MM.1S (cell line): ENCODE results near the gene PATJ.
"Not testable (repeated sequence)": the region's sequence is repeated elsewhere in the genome, so short reads cannot be mapped to it uniquely, and the experiment has no call there.

ENCODE experiments used
- DNase-seq: peaks from one replicate; pipeline ENCODE4 v3.0.0-alpha.2; 2015
- H2AFZ ChIP-seq: fragments of 300-600 bp; sonication (generic); 2 replicates; pipeline ENCODE4 v1.6.0; 2016; ENCODE audit warnings: antibody characterized with exemption, low read length
- H3F3A ChIP-seq: fragments of 300-600 bp; sonication (generic); 2 replicates; pipeline ENCODE4 v1.6.1; 2016; ENCODE audit warnings: mild to moderate bottlenecking, antibody characterized with exemption, low read length, moderate library complexity, mixed read lengths; ENCODE audit not compliant: insufficient read depth
- H3K27ac ChIP-seq: fragments of 300-600 bp; sonication (generic); 2 replicates; pipeline ENCODE4 v1.5.1; 2016; ENCODE audit warnings: mild to moderate bottlenecking, low read length
- H3K27me3 ChIP-seq: fragments of 300-600 bp; sonication (generic); replicated peaks from 2 replicates; pipeline ENCODE4 v1.6.0; 2016; ENCODE audit warnings: low read length; ENCODE audit not compliant: insufficient read depth
- H3K36me3 ChIP-seq: fragments of 300-600 bp; sonication (generic); replicated peaks from 2 replicates; pipeline ENCODE4 v1.6.1; 2016; ENCODE audit warnings: mild to moderate bottlenecking, low read length, mixed read lengths; ENCODE audit not compliant: insufficient read depth
- H3K4me1 ChIP-seq: fragments of 300-600 bp; sonication (generic); 2 replicates; pipeline ENCODE4 v1.6.1; 2016; ENCODE audit warnings: low read length, mixed read lengths
- H3K4me2 ChIP-seq: fragments of 300-600 bp; sonication (generic); 2 replicates; pipeline ENCODE4 v1.6.0; 2016; ENCODE audit warnings: low read depth, low read length
- H3K4me3 ChIP-seq: fragments of 300-600 bp; sonication (generic); 2 replicates; pipeline ENCODE4 v1.5.1; 2016; ENCODE audit warnings: low read length, mixed read lengths
- H3K79me2 ChIP-seq: fragments of 300-600 bp; sonication (generic); 2 replicates; pipeline ENCODE4 v1.6.1; 2016; ENCODE audit warnings: mixed run types, low read length, mixed read lengths
- H3K9ac ChIP-seq: fragments of 300-600 bp; sonication (generic); 2 replicates; pipeline ENCODE4 v1.6.1; 2016; ENCODE audit warnings: low read length, mixed read lengths
- H3K9me2 ChIP-seq: fragments of 300-600 bp; sonication (generic); replicated peaks from 2 replicates; pipeline ENCODE4 v1.6.1; 2016; ENCODE audit warnings: mild to moderate bottlenecking, low read length, mixed read lengths; ENCODE audit not compliant: insufficient read depth
- H3K9me3 ChIP-seq: fragments of 300-600 bp; sonication (generic); replicated peaks from 2 replicates; pipeline ENCODE4 v1.6.1; 2016; ENCODE audit warnings: mild to moderate bottlenecking, low read length, mixed read lengths; ENCODE audit not compliant: insufficient read depth
- H4K20me1 ChIP-seq: fragments of 300-600 bp; sonication (generic); 2 replicates; pipeline ENCODE4 v1.6.1; 2016; ENCODE audit warnings: mild to moderate bottlenecking, low read length, moderate library complexity, mixed read lengths; ENCODE audit not compliant: insufficient read depth
- CTCF ChIP-seq: fragments of 300-600 bp; sonication (generic); IDR thresholded peaks from 2 replicates; pipeline ENCODE4 v1.5.1; 2016; ENCODE audit warnings: antibody characterized with exemption, low read length, mixed read lengths
- EZH2 ChIP-seq: fragments of 300-600 bp; sonication (generic); optimal IDR thresholded peaks from 2 replicates; pipeline ENCODE3; 2017; ENCODE audit warnings: low read depth, mild to moderate bottlenecking, antibody characterized with exemption, low read length, mixed read lengths
- EZH2phosphoT487 ChIP-seq: fragments of 300-600 bp; sonication (generic); IDR thresholded peaks from 2 replicates; pipeline ENCODE4 v1.6.1; 2018; ENCODE audit warnings: antibody characterized with exemption, low read length

PATJ gene

GRCh38 chr1:61709908-61710289, 32.4 kb upstream of the PATJ start:
- Histone ChIP-seq H3K79me2 (peaks cover 4% of the 10 kb centered on the region; the same call in 1 of the 2 replicates), H3K27me3 (no peaks in the 10 kb centered on the region)
- TF ChIP-seq CTCF (no peak), EZH2phosphoT487 (no peak), EZH2 (no peak)

GRCh38 chr1:61711257-61711656, 31.0 kb upstream of the PATJ start:
- H3K36me3 ChIP-seq, H3K27me3 ChIP-seq, H3K9ac ChIP-seq, H3K4me3 ChIP-seq, H3K79me2 ChIP-seq, H3K4me1 ChIP-seq, H4K20me1 ChIP-seq, H3K9me2 ChIP-seq, H3F3A ChIP-seq, H3K9me3 ChIP-seq, H2AFZ ChIP-seq, H3K27ac ChIP-seq, DNase-seq, H3K4me2 ChIP-seq: not testable (repeated sequence)

More at GRCh38 chr1:61709908-61710289, 32.4 kb upstream of the PATJ start:
- no peak overlapping the region for H3K27ac ChIP-seq
- no peaks in the 10 kb centered on the region for H3F3A ChIP-seq
- no peaks in the 10 kb centered on the region for H3K9me2 ChIP-seq
- H4K20me1 ChIP-seq: no peaks in the 10 kb centered on the region
- DNase-seq: no peak
- no peaks in the 10 kb centered on the region for H3K9me3 ChIP-seq
- no peak overlapping the region for H3K9ac ChIP-seq
- no peak overlapping the region for H2AFZ ChIP-seq
- H3K4me2 ChIP-seq: no peak overlapping the region
- H3K4me3 ChIP-seq: no peak overlapping the region
- no peaks in the 10 kb centered on the region for H3K4me1 ChIP-seq
- H3K36me3 ChIP-seq: no peaks in the 10 kb centered on the region

DNA sequence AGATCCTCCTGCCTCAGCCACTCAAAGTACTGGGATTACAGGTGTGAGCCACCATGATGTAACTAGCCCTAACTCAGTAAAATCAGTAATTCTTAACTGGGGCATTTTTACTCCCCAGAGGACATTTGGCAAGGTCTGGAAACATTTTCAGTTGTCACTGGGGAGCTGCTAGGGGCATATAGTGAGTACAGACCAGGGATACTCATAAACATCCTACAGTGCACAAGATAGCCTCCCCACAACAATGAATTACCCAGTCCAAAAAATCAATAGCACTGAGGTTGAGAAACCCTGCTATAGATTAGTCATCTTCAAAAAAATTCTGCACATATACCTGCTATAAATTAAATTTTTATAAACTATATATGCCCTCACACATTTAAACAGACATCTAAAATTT, 30.3 kb upstream of the PATJ start:
- H2AFZ ChIP-seq: no peak overlapping the region
- H3K27me3 ChIP-seq: no peaks in the 10 kb centered on the region
- DNase-seq: no peak
- H3K79me2 ChIP-seq: peaks cover 8% of the 10 kb centered on the region; the same call in 1 of the 2 replicates
- no peaks in the 10 kb centered on the region for H4K20me1 ChIP-seq
- no peak overlapping the region for H3K4me3 ChIP-seq
- no peaks in the 10 kb centered on the region for H3F3A ChIP-seq
- TF ChIP-seq CTCF (no peak), EZH2phosphoT487 (no peak), EZH2 (no peak)
- no peaks in the 10 kb centered on the region for H3K4me1 ChIP-seq
- no peak overlapping the region for H3K9ac ChIP-seq
- no peaks in the 10 kb centered on the region for H3K36me3 ChIP-seq
- H3K9me3 ChIP-seq: no peaks in the 10 kb centered on the region
- H3K27ac ChIP-seq: no peak overlapping the region
- no peak overlapping the region for H3K4me2 ChIP-seq
- H3K9me2 ChIP-seq: no peaks in the 10 kb centered on the region

DNA sequence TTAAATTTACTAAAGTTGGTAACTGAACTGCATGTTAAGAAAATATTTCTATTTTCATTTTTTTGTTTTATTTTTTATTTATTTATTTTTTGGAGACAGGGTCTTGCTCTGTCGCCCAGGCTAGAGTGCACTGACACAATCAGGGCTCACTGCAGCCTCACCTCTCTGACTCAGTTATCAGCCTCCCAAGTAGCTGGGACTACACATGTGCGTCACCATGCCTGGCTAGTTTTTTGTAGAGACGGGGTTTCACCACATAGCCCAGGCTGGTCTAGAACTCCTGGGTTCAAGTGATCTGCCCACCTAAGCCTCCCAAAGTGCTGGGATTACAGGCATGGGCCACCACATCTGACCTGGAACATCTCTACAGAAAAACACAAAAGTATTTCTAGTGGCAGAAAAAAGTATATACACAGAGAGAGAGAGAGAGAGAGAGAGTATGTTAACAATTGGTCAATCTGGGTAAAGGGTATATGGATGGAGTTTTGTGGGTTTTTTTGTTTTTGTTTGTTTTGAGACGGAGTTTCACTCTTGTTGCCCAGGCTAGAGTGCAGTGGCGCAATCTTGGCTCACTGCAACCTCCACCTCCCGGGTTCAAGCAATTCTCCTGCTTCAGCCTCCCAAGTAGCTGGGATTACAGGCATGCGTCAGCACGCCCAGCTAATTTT, 23.1 kb upstream of the PATJ start:
- not testable (repeated sequence) for H3K36me3 ChIP-seq, H3K9me2 ChIP-seq, DNase-seq, H3K4me2 ChIP-seq, H3K9ac ChIP-seq, H3K4me1 ChIP-seq, H3K4me3 ChIP-seq, H3K27me3 ChIP-seq, H3K27ac ChIP-seq, H4K20me1 ChIP-seq, H3F3A ChIP-seq, H2AFZ ChIP-seq, H3K9me3 ChIP-seq
- peaks cover 47% of the 10 kb centered on the region for H3K79me2 ChIP-seq
